Measurements from ENCODE around the gene USB1.
"Not testable (repeated sequence)": the region's sequence is repeated elsewhere in the genome, so short reads cannot be mapped to it uniquely, and the experiment has no call there.

DNA sequence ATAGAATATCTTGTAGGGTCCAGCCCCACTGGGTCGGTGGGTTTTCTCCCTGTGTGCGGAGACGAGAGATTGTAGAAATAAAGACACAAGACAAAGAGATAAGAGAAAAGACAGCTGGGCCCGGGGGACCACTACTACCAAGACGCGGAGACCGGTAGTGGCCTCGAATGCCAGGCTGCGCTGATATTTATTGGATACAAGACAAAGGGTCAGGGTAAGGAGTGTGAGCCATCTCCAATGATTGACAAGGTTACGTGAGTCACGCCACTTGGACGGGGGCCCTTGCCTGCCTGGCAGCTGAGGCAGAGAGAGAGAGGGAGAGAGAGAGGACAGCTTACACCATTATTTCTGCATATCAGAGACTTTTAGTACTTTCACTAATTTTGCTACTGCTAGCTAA lies 3.5 kb downstream of the USB1 start:
- TF ChIP-seq CTCF (conservative IDR thresholded peaks at IDR 0.05 in 1 of 2, IDR thresholded peaks at IDR 0.05 in 1 of 2; ENCODE audit: low read depth in 1 of 2, low read length in 2 of 2); EZH2 (IDR thresholded peaks at IDR 0.05; ENCODE audit: low read length, missing control alignments): not testable (repeated sequence)
